HG03175 (cell line): ENCODE measurements around the gene SLC4A7.
A peak's percentile ranks its signal among the peaks of the same experiment; 100 is the strongest.
"Not testable (repeated sequence)": the region's sequence is repeated elsewhere in the genome, so short reads cannot be mapped to it uniquely, and the experiment has no call there.

Source experiments
- ATAC-seq: cut with Tn5 transposase; IDR thresholded peaks from one replicate; pipeline ENCODE4 v1.9.1; 2021; ENCODE audit warnings: mild to moderate bottlenecking, moderate library complexity; ENCODE audit not compliant: unreplicated experiment

SLC4A7 gene

DNA sequence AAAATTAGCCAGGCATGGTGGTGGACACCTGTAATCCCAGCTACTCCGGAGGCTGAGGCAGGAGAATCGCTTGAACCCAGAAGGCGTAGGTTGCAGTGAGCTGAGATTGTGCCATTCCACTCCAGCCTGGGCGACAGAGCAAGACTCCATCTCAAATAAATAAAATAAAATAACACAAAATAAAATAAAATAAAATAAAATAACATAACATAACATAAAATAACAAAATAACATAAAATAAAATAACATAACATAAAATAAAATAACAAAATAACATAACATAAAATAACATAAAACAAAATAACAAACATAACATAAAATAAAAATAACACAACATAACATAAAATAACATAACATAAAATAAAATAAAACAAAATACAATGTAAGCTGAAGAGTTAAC is 45.8 kb downstream of the SLC4A7 start:
- not testable (repeated sequence) for ATAC-seq

DNA sequence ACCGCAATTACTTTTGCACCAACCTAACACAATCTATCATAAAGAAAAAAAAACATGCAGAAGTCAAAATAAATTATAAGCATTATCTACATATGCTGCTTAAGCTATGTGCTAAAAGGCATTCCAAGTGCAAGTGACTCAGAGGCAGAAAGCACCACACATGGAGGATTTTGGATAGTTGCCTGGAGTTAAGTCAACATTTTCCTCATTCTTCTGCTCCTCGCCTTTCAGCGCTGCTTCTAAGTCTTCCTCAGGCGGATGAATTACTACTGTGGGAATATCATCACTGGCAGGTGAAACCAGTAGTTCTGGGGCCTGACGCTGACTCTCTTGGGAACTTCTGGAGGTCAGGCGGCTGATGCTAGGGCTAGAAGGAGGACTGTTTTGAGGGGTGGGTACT is 53.1 kb downstream of the SLC4A7 start:
- ATAC-seq, result no peak

DNA sequence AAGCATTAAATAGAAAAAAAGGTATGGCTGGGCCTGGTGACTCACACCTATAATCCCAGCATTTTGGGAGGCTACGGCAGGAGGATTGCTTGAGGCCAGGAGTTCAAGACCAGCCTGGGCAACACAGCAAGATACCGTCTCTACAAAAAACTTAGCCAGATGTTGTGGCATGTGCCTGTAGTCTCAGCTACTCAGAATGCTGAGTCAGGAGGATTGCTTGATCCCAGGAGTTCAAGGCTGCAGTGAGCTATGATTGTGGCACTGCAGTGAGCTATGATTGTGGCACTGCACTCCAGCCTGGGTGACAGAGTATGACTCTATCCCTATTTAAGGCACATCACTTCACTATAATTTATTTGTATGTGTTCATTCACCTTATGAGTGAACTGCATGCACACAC is 54.3 kb downstream of the SLC4A7 start:
- no peak for ATAC-seq

DNA sequence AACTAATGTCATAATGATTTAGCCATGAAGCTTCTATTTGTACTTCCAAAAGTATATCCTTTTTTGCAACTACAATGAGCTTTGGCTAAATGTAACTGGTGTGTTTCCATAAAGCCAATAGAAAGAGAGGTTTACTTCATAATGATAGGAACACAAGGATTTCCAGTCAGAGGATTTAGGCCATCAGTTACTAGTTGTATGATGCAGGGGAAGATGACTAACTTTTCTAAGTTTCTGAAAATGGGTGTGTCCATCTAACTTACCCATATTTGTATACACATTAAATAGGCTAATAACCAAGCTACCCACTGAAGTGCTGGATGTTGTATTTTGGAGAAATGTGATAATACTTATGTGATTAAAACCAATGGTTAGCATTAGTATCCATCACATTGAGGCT is 55.7 kb downstream of the SLC4A7 start:
- ATAC-seq, result no peak

DNA sequence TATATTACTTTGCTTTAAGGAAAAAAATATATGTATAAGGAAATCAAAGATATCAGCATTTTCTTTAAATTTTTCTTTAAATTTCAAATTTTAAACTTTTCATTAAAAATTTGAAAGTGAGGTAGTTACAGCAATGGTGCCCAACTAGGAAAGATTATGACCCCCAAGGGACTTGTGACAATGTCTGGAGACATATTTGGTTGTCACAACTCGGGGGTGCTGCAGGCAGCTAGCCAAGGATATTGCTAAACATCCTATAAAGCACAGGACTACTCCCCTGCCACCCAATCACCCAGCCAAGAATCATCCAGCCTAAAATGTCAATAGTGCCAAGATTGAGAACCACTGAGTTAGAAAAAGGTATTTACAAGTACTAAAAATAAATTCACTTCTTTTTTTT is 57.3 kb downstream of the SLC4A7 start:
- ATAC-seq, result no peak

DNA sequence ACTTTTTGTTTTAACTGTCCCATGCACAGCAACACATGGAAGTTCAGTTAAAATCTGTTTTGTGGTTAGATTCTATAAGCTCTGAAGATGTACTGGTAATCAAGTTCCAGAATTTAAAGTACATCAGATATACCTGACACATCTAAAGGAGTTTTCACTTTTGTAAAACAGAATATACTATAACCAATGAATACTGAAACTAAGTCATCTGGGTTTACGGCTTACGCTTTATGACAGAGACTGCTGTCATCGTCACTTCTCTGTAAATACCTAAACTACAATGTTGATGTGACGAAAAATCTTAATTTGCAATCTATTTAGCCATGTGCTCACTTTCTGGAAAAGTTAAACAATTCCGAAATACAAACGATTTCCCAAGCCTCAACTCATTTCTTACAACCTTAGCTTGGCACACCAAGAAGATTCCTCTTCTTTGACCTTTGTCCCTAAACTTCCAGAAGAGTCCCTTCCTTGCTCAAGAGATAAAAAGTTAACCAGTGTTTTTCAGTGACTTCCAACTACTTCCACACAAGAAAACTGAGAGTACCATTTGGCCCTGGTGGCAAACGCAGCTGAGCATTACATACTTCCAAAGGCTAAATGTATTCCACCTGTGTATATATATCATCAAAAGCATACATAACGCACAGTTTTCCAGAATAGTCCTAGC is 58.2 kb downstream of the SLC4A7 start:
- no peak for ATAC-seq

DNA sequence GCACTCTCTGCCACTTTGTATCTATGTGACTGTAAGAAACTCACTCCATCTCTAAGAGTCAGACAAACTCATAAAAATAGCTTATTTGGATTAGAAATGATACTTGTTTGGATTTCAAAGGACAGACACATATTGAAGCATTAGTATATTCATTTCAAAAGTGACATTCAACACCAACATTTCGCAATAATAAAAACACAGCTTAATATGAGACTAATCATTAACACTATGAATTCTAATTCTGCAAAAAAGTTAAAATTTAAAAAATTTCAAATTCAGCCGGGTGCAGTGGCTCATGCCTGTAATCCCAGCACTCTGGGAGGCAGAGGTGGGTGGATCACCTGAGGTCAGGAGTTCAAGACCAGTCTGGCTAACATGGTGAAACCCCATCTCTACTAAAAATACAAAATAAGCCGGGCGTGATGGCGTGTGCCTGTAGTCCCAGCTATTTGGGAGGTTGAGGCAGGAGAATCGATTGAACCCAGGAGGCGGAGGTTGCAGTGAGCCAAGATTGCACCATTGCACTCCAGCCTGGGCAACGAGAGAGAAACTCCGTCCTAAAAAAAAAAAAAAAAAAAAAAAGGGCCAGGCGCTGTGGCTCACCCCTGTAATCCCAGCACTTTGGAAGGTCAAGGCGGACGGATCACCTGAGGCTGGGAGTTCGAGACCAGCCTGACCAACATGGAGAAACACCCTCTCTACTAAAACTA is 59.2 kb downstream of the SLC4A7 start:
- ATAC-seq, result not testable (repeated sequence)

DNA sequence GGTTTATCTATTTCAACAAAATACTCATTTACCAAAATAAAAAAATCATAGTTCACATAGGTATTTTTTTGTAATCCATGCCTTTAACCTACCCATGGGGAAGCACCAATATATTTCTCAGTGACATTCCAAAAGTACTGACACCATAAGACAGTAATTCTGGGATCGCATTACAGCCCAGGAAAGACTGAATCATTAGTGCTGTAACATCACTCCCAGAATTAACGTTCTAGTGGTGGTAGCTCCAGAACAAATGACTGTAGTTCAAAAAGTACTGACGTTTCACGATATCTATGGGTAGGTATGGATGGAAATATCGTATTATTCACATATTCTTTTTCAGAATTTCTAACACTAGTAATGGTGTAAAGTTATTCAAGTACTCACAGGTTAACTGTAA is 60.7 kb downstream of the SLC4A7 start:
- ATAC-seq, result no peak

DNA sequence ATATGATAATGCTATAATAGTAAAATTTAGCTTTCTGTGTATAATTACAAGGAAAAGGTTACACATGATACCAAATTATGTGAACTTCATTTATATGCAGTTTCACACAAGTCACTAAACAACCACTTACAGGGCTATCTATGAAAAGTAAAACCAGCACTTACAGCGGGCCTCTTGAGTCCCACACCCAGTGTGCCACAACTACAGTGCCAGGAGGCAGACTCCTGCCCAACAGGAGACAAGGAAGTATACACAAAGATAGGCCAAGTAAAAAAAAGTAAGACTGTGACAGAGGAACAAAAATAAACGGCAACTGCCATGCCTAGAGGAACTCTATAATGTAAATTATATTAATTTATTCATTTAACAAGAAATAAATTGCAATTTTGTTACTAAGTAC is 61.6 kb downstream of the SLC4A7 start:
- no peak for ATAC-seq

DNA sequence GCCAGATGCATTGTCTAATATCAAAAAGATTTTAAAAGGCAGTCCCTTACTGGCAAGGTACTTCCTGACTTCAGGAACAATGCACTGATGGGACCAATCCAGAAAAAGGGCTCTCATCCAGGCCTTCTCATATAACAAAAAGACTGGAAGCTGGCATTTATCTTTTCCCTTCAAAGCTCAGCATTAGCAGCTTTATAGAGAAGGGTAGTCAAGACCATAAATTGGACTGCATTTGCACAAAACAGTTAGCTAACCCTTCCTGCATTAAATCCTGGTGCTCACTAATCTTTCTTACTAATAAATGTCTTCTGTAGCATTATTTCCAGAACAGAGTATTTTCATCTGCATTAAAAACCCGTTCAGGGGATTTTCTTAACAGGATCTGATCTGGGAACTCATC is 69.0 kb downstream of the SLC4A7 start:
- no peak for ATAC-seq

DNA sequence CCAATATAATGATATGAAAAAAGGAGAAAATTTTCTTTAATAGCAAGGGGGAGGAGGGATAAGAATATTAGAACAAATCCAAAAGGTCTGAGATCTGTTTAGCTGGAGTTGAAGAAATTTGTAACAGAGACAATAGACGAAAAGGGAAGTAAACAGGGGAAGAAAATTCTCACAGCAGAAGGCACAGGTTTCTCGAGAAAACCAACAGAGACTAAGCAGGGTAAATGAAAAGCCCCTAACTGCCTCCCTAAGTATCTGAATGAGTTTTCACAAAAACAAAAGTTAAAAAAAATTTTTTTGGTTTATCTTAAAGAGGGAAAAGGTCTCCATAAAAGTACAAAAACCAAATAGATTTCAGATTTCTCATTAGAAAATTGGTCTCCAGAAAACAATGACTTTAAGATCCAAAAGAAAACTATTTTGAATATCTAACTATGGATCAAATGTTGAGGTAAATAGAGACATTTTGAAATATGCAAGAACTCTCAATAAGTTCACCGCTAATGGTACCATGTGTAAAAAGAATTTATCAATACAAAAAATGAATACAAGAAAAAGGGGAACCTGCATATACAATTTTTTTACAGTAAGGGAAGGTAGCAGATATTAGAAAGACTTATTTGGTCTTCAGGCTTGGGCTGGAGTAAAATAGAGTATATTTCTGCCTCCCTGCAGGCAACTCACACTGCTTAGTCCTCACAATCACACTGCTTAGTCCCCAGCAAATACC is 91.1 kb downstream of the SLC4A7 start:
- peak; percentile 50 for ATAC-seq

DNA sequence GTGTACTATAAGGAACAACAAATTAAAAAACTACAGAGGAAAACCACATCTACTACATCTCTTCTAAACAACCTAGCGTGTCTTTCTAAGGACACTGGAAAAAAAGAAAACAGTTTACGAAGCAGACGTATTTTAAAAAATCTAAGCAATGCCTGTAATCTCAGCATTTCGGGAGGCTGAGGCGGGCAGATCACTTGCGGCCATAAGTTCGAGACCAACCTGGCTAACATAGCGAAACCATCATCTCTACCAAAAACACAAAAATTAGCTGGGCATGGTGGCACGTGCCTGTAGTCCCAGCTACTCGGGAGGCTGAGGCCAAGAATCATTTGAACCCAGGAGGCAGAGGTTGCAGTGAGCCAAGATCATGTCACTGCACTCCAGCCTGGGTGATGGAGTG is 91.8 kb downstream of the SLC4A7 start:
- ATAC-seq, result not testable (repeated sequence)

DNA sequence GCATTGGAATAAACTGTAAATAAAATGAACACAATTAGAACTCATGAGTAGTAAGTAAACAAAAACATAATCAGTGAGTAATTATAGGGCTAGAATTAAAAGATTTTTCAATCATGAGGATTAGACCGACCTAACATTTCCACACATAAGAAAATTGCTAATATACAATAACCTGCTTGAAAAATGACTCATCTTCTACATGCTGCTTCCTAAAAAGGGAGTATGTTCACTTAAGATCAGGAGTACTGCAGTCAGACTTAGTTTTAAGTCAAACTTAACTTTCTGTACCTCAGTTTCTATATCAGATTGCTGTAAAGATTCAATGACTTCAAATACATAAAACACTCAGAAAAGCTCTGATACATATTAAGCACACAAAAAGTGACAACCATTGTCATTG is 92.4 kb downstream of the SLC4A7 start:
- no peak for ATAC-seq

DNA sequence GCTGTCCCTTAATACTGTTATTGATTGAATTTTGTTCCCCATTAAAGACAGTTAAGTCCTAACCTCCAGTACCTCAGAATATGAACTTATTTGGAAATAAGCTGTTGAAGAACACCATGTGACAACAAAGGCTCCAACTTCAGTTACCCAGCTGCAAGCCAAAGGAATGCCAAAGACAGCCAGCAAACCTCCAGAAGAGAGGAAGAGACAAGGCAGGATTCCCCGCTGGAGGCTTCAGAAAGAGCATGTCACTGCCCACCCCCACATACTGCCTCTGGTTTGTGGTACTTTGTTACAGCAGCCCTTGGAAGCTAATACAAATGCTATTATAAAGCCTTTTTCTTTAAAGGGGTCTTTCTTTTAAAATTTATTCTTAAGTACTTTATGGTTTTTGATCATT is 96.6 kb downstream of the SLC4A7 start:
- ATAC-seq, result no peak

DNA sequence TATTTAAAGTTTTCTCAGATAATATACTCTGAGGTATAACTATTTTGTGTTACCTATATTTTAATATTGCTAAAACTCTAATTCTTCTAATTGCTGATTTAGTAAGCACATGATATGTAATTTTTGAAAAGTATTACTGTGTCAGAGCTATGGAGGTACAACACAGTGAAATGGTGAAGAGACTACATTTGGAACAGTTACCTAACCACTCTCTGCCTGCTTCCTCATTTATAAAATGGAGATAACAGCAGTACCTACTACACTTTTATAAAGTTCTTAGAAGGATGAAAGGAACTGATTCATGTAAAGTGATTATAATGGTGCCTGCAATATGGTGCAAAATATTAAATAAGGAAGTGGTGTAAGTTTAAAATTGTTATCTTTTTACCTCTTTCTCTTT is 98.7 kb downstream of the SLC4A7 start:
- no peak for ATAC-seq

DNA sequence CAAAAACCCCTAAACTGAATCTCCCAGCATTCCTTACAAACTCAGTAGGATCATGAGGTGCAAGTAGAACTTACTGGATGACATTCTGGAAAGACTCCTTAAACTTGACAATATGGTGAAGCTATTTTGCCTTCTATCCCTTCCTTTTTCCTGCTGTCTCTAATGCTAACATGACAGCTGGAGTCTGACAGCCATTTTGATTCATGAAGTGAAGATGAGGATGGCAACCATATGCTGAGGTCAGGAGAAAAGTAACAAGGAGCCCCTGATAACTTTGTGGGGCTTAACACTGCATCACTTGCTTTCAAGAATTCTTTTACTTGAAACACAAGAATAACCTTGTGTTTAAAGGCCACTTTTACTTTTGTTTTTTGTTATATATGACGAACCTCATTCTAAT is 100.0 kb downstream of the SLC4A7 start:
- ATAC-seq, result no peak

DNA sequence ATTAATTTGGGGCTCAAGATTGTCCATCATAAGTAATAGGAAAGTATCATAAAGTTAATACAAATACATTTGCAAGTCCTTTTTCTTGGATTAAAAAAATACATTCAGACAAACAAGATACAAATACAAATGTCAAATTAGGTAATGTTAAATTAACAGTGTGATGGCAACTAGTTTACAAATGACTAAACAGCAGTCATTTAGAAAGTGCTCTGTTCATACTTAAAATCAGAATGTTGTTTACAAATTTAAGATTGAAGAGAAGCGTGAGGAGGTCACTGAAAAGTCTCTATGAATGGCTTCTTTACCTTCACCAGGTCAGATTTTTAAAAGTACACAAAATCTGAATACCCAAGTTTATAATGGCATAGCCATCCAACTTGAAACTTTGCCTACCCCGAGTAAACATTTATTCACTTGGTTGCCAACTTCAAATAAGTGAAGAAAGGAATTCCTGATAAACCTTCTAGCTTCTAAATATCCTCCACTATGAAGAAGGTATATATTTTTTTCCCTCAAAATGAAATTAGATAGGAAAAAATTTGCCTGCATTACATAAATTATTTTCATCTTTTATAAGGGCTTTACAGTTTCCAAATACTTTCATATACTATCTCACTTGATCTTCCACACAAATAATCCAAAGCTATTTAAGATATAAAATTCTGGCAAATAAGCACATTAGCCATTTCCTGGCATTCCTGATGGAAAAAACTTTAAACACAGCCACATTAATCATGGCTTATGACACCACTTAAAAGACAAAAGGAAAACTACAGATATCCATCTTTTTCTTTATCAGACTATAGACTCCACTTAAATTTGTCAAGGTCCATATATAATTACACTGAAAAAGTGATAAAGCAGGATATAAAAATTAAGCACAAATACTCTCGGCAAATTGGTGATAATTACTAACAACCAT is 103.5 kb downstream of the SLC4A7 start:
- no peak for ATAC-seq

DNA sequence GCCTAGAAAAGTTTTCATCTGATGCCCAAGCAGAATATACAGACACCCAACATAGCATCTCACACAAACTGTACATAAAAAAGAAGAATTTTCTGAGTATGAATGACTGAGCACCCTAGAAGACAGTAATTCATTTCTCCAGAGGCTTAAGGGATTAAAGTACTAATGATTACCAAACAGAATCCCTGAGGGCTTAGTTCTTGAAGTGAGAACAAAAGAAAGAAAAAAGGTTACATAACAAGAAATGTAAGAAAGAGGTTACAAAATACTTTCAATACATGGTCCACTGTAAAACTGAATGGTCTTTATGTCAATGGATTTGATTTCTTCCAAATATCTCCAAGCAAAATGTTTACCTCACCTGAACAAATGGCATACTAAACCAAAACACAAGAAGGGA is 105.9 kb downstream of the SLC4A7 start:
- no peak for ATAC-seq

DNA sequence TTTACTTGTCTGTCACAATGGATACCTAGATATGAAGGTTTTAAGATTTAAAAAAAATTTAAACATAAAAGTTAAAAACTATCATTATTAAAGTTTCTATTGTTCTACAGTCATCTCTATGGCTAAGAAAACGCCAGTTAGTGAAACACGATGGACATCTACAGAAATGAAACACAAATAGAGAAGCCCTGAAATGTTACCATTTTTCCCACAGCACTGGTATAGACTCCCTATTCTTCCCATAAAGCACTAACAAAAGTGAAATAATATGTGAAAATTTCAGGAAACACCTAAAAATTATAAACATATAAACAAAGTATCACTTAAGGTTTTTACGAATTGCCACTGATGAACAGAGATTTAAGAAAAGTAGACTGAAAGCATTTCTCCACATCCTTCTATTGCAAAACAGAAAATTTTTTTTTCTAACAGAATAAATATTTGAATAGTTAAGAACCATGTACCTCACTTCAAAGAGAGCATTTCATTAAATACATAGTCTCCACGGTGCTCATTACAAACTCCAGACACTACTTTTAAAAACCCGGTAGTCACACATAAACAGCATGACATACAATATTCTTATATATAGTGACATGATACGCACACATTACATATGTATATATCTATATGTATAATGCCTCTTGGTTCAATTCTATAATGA is 107.9 kb downstream of the SLC4A7 start:
- no peak for ATAC-seq

DNA sequence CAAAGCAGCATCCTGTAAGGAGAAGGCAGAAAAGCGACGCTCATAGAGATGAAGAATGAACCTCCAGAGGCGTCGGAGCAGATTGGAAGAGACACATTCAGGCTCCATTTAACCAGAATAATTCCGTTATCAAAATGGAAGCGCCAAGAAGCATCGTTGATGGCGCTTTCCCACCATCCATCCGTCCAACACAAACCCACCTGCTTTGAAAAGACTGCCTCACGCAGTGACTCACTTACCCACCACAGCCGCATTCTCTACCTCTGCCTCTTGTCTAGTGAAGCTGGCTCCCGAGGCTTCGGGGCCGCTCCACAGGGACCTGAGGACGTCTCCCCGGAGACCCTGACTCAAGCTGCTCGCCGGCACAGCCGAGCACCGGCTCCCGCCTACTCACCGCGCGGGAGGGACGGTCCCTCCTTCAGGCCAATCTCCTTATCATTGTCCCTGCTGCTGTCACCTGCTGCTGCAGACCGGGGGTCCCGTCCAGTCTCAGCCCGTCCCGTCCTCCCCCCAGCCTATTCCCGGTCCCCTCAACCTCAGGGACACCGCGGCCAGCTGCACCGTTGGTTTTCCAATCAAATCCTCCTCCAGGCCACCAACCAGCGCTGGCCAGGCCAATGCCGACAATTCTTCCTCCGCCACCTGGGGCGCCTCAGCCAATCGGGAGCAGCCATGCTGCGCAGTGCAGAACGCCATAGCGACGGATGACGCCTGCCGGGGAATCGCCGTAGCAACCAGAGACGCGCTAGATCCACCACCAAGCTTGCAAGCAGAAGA is 115.2 kb downstream of the SLC4A7 start, which contains the start of gene NEK10:
Gene NEK10 (minus strand): TSS at position 553 of the 777 bp plus-strand sequence. CDS start 16,501 bp downstream, outside the sequence.
- peak; percentile 100 for ATAC-seq
